Ammon's horn (tissue), 1 donor: Measurements from ENCODE around the gene C4BPA.

Experiments used
- DNase-seq: peaks from one replicate; pipeline ENCODE4 v3.0.0-alpha.2; 2016; ENCODE audit warnings: low spot score

The C4BPA gene

GRCh38 chr1:207191061-207191460 is 87.0 kb downstream of the C4BPA start:
- no peak for DNase-seq

DNA sequence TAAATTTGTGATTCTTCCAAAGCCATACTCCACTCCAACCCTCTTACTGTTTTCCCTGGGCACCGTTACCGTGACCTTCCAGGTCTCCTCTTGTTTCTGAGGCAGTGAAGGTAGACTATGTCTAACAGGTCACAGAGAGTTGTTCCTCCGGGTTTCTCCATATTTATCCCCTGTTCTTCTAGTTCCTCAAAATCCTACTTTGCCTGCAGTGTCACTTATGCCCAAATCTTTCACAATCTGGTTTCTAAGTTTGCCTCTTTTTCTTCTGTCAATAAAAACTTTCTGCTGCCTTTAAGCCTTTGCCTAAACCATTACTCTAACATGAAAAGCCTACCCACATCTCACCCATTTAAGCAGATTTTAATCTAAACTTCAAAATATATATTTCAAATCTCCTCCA is 87.7 kb downstream of the C4BPA start:
- no peak for DNase-seq

DNA sequence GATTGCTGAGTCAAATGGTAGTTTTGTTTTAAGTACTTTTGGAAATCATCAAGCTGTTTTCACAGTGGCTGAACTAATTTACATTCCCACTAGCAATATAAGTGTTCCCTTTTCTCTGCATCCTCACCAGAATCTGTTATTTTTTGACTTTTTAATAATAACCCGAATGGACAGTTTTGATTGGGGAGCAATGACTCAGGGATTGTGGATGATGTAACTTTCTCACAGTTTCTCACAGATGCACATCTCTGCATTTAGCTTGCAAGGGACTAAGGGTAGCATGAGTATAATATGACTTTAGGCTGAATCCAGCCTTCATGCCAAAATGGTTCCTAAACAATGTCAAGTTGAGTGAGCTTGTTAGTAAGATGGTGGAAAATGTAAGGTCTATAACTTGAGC is 90.2 kb downstream of the C4BPA start:
- no peak for DNase-seq
